IMR-90 (cell line): ENCODE measurements around the gene HMX2. TPM values are rescaled to one million over a fixed set of nuclear protein-coding genes. Genes with fewer than 3 reads are reported as not detected.

Source experiments
- ATAC-seq: fragments of 200-7000 bp; cut with Tn5 transposase; 2 replicates; pipeline ENCODE4 v1.9.1; 2020; ENCODE audit warnings: low read depth, mild to moderate bottlenecking, moderate library complexity
- BruUV-seq: library from RNA; stranded (reverse); fragments of 400-500 nt; replicated peaks from 2 replicates; lab custom pipeline; 2021; lab: Mats Ljungman, UMichigan
- CTCF ChIA-PET: fragments of 300-600 bp; formaldehyde crosslinking; extraction: SDS; loops from one replicate; lab custom pipeline; 2021; ENCODE audit warnings: antibody characterized with exemption; lab: Yijun Ruan, JAX
- POLR2A ChIA-PET: fragments of 300-600 bp; sonication (Branson Sonifier 250); formaldehyde crosslinking; loops from one replicate; lab custom pipeline; 2022; ENCODE audit warnings: antibody characterized with exemption; ENCODE audit not compliant: unreplicated experiment; lab: Charles Lee
- DNase-seq: peaks from one replicate; pipeline ENCODE4 v3.0.0; 2013
- H2AFZ ChIP-seq: replicated peaks from 2 replicates; pipeline ENCODE3; 2013; ENCODE audit warnings: low read length, mild to moderate bottlenecking; ENCODE audit not compliant: poor library complexity
- H2AK5ac ChIP-seq: 2 replicates; pipeline ENCODE4 v1.6.1; 2013; ENCODE audit warnings: low read depth, low read length, inconsistent platforms
- H2AK9ac ChIP-seq: replicated peaks from 2 replicates; pipeline ENCODE3; 2013; ENCODE audit warnings: mild to moderate bottlenecking, low read depth, low read length, moderate library complexity; ENCODE audit not compliant: poor library complexity
- H2BK120ac ChIP-seq: 2 replicates; pipeline ENCODE4 v1.6.1; 2013; ENCODE audit warnings: low read depth, low read length, inconsistent platforms
- H2BK15ac ChIP-seq: 3 replicates; pipeline ENCODE4 v1.6.1; 2013; ENCODE audit warnings: low read depth, low read length, inconsistent platforms
- H2BK20ac ChIP-seq: 2 replicates; pipeline ENCODE4 v1.6.1; 2013; ENCODE audit warnings: low read depth, mild to moderate bottlenecking, inconsistent platforms, low read length, moderate library complexity
- H2BK5ac ChIP-seq: 2 replicates; pipeline ENCODE4 v1.6.1; 2013; ENCODE audit warnings: mild to moderate bottlenecking, low read depth, low read length, inconsistent platforms; ENCODE audit not compliant: poor library complexity, severe bottlenecking
- H3K14ac ChIP-seq: replicated peaks from 2 replicates; pipeline ENCODE4 v1.6.1; 2013; ENCODE audit warnings: low read depth, low read length, inconsistent platforms
- H3K18ac ChIP-seq: 2 replicates; pipeline ENCODE4 v1.6.1; 2013; ENCODE audit warnings: low read depth, low read length, control low read depth
- H3K23ac ChIP-seq: 2 replicates; pipeline ENCODE4 v1.6.1; 2013; ENCODE audit warnings: low read depth, low read length, inconsistent platforms
- H3K27ac ChIP-seq: 2 replicates; pipeline ENCODE4 v1.5.1; 2013; ENCODE audit warnings: mild to moderate bottlenecking, control low read depth, low read length; ENCODE audit not compliant: insufficient read depth
- H3K27me3 ChIP-seq: 2 replicates; pipeline ENCODE4 v1.6.1; 2013; ENCODE audit warnings: low read length; ENCODE audit not compliant: control insufficient read depth, insufficient read depth
- H3K36me3 ChIP-seq: 2 replicates; pipeline ENCODE4 v1.6.1; 2013; ENCODE audit warnings: low read length, mixed read lengths; ENCODE audit not compliant: control insufficient read depth, insufficient read depth
- H3K4ac ChIP-seq: 2 replicates; pipeline ENCODE4 v1.6.1; 2013; ENCODE audit warnings: low read depth, low read length, inconsistent platforms
- H3K4me1 ChIP-seq: 2 replicates; pipeline ENCODE4 v1.6.1; 2013; ENCODE audit warnings: low read length, mixed read lengths; ENCODE audit not compliant: control insufficient read depth, insufficient read depth
- H3K4me2 ChIP-seq: 2 replicates; pipeline ENCODE4 v1.6.1; 2013; ENCODE audit warnings: low read depth, mild to moderate bottlenecking, control low read depth, low read length, moderate library complexity
- H3K4me3 ChIP-seq: 2 replicates; pipeline ENCODE4 v1.5.1; 2013; ENCODE audit warnings: low read depth, mild to moderate bottlenecking, control low read depth, low read length, moderate library complexity; ENCODE audit not compliant: insufficient read depth
- H3K56ac ChIP-seq: 2 replicates; pipeline ENCODE4 v1.6.1; 2013; ENCODE audit warnings: low read length, inconsistent platforms; ENCODE audit not compliant: insufficient read depth; ENCODE audit errors: extremely low read depth
- H3K79me1 ChIP-seq, 2 experiments: 2 replicates each; pipeline ENCODE4 v1.6.1; 2013; ENCODE audit warnings: low read length in 2 of 2, inconsistent platforms in 1 of 2, low read depth in 1 of 2
- H3K9ac ChIP-seq: 2 replicates; pipeline ENCODE4 v1.6.1; 2013; ENCODE audit warnings: low read depth, low read length, control low read depth
- H3K9me1 ChIP-seq: 2 replicates; pipeline ENCODE4 v1.6.1; 2013; ENCODE audit warnings: low read length, inconsistent platforms; ENCODE audit not compliant: insufficient read depth
- H3K9me3 ChIP-seq: 2 replicates; pipeline ENCODE4 v1.6.1; 2013; ENCODE audit warnings: low read length; ENCODE audit not compliant: control insufficient read depth, insufficient read depth
- H4K20me1 ChIP-seq: 2 replicates; pipeline ENCODE4 v1.6.1; 2013; ENCODE audit warnings: low read length, inconsistent platforms; ENCODE audit not compliant: insufficient read depth
- H4K5ac ChIP-seq: 2 replicates; pipeline ENCODE4 v1.6.1; 2013; ENCODE audit warnings: mild to moderate bottlenecking, low read depth, low read length, control low read depth
- H4K8ac ChIP-seq, 2 experiments: 2 replicates each; pipeline ENCODE4 v1.6.1; 2013; ENCODE audit warnings: low read depth in 2 of 2, low read length in 2 of 2, control low read depth in 1 of 2, inconsistent platforms in 1 of 2
- H4K91ac ChIP-seq: 2 replicates; pipeline ENCODE4 v1.6.1; 2013; ENCODE audit warnings: low read depth, low read length, inconsistent platforms; ENCODE audit not compliant: insufficient read depth
- BHLHE40 ChIP-seq: fragments of 150-350 bp; IDR thresholded peaks from 2 replicates; pipeline ENCODE4 v1.6.1; 2016; ENCODE audit warnings: mild to moderate bottlenecking, low read depth, low read length
- CEBPB ChIP-seq: IDR thresholded peaks from 2 replicates; pipeline ENCODE4 v1.6.1; 2012; ENCODE audit warnings: low read depth, low read length, improper control_type of control experiment
- CHD1 ChIP-seq: IDR thresholded peaks from 2 replicates; pipeline ENCODE4 v1.6.1; 2012; ENCODE audit warnings: low read depth, low read length, improper control_type of control experiment
- FOS ChIP-seq: fragments of 150-350 bp; IDR thresholded peaks from 2 replicates; pipeline ENCODE4 v1.6.1; 2016; ENCODE audit warnings: low read depth, low read length
- MAFK ChIP-seq: IDR thresholded peaks from 2 replicates; pipeline ENCODE4 v1.6.1; 2012; ENCODE audit warnings: low read depth, low read length, improper control_type of control experiment
- MAZ ChIP-seq: IDR thresholded peaks from 2 replicates; pipeline ENCODE4 v1.6.1; 2012; ENCODE audit warnings: low read depth, mild to moderate bottlenecking, low read length, improper control_type of control experiment, moderate library complexity, borderline replicate concordance
- MXI1 ChIP-seq: IDR thresholded peaks from 2 replicates; pipeline ENCODE4 v1.6.1; 2012; ENCODE audit warnings: low read depth, mild to moderate bottlenecking, low read length, moderate library complexity, borderline replicate concordance
- NFE2L2 ChIP-seq: fragments of 150-350 bp; IDR thresholded peaks from 2 replicates; pipeline ENCODE4 v1.6.1; 2016; ENCODE audit warnings: low read depth, mild to moderate bottlenecking, low read length
- POLR2A ChIP-seq: IDR thresholded peaks from 2 replicates; pipeline ENCODE4 v1.6.1; 2012; ENCODE audit warnings: mild to moderate bottlenecking, low read depth, low read length
- RAD21 ChIP-seq: IDR thresholded peaks from 2 replicates; pipeline ENCODE4 v1.6.1; 2012; ENCODE audit warnings: low read length, improper control_type of control experiment
- RCOR1 ChIP-seq: IDR thresholded peaks from 2 replicates; pipeline ENCODE4 v1.6.1; 2012; ENCODE audit warnings: mild to moderate bottlenecking, low read length, improper control_type of control experiment; ENCODE audit not compliant: insufficient replicate concordance
- RFX5 ChIP-seq: IDR thresholded peaks from 2 replicates; pipeline ENCODE4 v1.8.0; 2012; ENCODE audit warnings: low read depth, mild to moderate bottlenecking, low read length, moderate library complexity
- SMC3 ChIP-seq: fragments of 150-350 bp; IDR thresholded peaks from 2 replicates; pipeline ENCODE4 v1.6.1; 2016; ENCODE audit warnings: low read depth, mild to moderate bottlenecking, antibody characterized with exemption, low read length, moderate library complexity
- whole genome bisulfite sequencing, 2 experiments: methylation state at CpG; one replicate each; pipeline versions ENCODE4 v1.1.5 to v1.1.7; 2013; ENCODE audit warnings: missing lambda C conversion rate in 2 of 2; ENCODE audit not compliant: insufficient read length in 1 of 2; ENCODE audit errors: extremely low coverage in 2 of 2; 5-methylcytosine and 5-hydroxymethylcytosine counted together
- dilution Hi-C: fragments of 300-500 bp; cut with HindIII; formaldehyde crosslinking; loops from one replicate; pipeline ENCODE4 v1.14.3; 2018; ENCODE audit warnings: low sequenced_read_pairs; ENCODE audit not compliant: unreplicated experiment
- in situ Hi-C: fragments of 300-500 bp; cut with MboI; formaldehyde crosslinking; loops from 3 replicates; pipeline ENCODE4 v1.14.3; 2019; ENCODE audit warnings: low sequenced_read_pairs, inconsistent platforms, mixed read lengths
- intact Hi-C: fragments of 100-400 bp; cut with micrococcal nuclease; formaldehyde crosslinking; loops from 2 replicates; pipeline ENCODE4 v1.10.0; 2022
- polyA plus RNA-seq, 3 experiments: library from polyadenylated mRNA; depleted of rRNA; stranded (reverse); fragments of >200 nt; gene quantifications; 2 replicates each; pipeline ENCODE4 v1.2.3, GENCODE V29; 2012; ENCODE audit warnings: low replicate concordance in 1 of 3
- total RNA-seq: library from RNA; depleted of rRNA; stranded (reverse); fragments of >200 nt; gene quantifications from 2 replicates; pipeline ENCODE4 v1.2.3, GENCODE V29; 2012
- TF ChIP-seq, protein P1 (sequence below): conservative IDR thresholded peaks from 2 replicates; pipeline ENCODE4 v1.5.1; 2012; ENCODE audit warnings: mild to moderate bottlenecking, low read depth, low read length, improper control_type of control experiment
- TF ChIP-seq, protein P2 (sequence below): fragments of 150-350 bp; IDR thresholded peaks from 2 replicates; pipeline ENCODE4 v1.6.1; 2016; ENCODE audit warnings: low read depth, mild to moderate bottlenecking, low read length, moderate library complexity, borderline replicate concordance
- TF ChIP-seq, protein P3 (sequence below): fragments of 150-350 bp; IDR thresholded peaks from 2 replicates; pipeline ENCODE4 v1.6.1; 2017; ENCODE audit warnings: mild to moderate bottlenecking, antibody characterized with exemption, low read length, low read depth

The HMX2 gene
- total and polyA plus RNA-seq, 2 of the 4 experiments (the other 2 are of a cell fraction): not detected

DNA sequence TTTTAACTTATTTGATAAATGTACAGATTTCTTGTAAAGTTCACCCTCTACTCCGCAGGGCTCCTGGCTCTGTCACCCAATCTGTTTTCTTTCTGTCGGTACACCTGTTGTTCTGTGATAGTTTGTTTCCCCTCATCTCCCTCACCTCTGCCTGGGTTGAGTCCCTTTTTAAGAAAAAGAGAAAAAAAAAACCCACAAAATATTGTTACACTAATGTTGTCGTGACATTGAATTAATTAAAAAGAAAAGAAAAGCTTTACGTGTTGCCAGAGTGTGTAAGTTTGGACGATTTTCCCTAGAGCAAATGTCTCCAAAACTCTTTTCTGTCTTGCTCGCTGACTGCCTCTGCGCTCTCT lies 8.8 kb upstream of the HMX2 start:
- Histone ChIP-seq H3K9ac (no peak overlapping the region), H3K4ac (no peak overlapping the region), H3K23ac (no peak overlapping the region), H2AK9ac (no peak overlapping the region), H3K27me3 (peaks cover 98% of the 10 kb centered on the region), H3K9me3 (peaks cover 4% of the 10 kb centered on the region), H3K4me1 (peaks cover 2% of the 10 kb centered on the region; the same call in 1 of the 2 replicates), H3K56ac (no peak overlapping the region), H2AFZ (peak overlapping the region; percentile 36), H2BK15ac (no peak overlapping the region), H3K14ac (no peak overlapping the region), H2AK5ac (no peak overlapping the region), H2BK20ac (no peak overlapping the region), H3K9me1 (no peaks in the 10 kb centered on the region), H3K27ac (no peak overlapping the region), H3K36me3 (no peaks in the 10 kb centered on the region), H4K8ac (no peak overlapping the region), H4K91ac (no peak overlapping the region), H3K4me3 (no peak overlapping the region), H4K5ac (no peak overlapping the region), H3K4me2 (no peak overlapping the region; the same call in 1 of the 2 replicates), H2BK120ac (no peak overlapping the region), H3K18ac (no peak overlapping the region), H4K20me1 (0 out of 2 replicates have a peak, but pooled peaks cover 3% of the 10 kb centered on the region), H3K79me1 (no peaks in the 10 kb centered on the region), H2BK5ac (no peak overlapping the region)
- intact Hi-C loops (no loop called here), dilution Hi-C loops (no loop called here), in situ Hi-C loops (loop anchor here (10.0 to 25.0 kb wide), 2 partner anchors 826 to 1248 kb away; no protein-coding TSS in a partner anchor)
- ChIA-PET POLR2A (no interaction called here), CTCF (no interaction called here)
- no peak for DNase-seq
- no CpG with 5 or more reads among the region's 7 CpGs for WGBS, 2 experiments
- ATAC-seq: no peak
- TF ChIP-seq MAFK (no peak), CEBPB (no peak), POLR2A (no peak), MAZ (no peak), FOS (no peak), SMC3 (no peak), RAD21 (no peak), MXI1 (no peak), CHD1 (no peak), RCOR1 (no peak), RFX5 (no peak), NFE2L2 (no peak), BHLHE40 (no peak)
- TF ChIP-seq, protein P1, sequence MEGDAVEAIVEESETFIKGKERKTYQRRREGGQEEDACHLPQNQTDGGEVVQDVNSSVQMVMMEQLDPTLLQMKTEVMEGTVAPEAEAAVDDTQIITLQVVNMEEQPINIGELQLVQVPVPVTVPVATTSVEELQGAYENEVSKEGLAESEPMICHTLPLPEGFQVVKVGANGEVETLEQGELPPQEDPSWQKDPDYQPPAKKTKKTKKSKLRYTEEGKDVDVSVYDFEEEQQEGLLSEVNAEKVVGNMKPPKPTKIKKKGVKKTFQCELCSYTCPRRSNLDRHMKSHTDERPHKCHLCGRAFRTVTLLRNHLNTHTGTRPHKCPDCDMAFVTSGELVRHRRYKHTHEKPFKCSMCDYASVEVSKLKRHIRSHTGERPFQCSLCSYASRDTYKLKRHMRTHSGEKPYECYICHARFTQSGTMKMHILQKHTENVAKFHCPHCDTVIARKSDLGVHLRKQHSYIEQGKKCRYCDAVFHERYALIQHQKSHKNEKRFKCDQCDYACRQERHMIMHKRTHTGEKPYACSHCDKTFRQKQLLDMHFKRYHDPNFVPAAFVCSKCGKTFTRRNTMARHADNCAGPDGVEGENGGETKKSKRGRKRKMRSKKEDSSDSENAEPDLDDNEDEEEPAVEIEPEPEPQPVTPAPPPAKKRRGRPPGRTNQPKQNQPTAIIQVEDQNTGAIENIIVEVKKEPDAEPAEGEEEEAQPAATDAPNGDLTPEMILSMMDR: no peak
- TF ChIP-seq, protein P2, sequence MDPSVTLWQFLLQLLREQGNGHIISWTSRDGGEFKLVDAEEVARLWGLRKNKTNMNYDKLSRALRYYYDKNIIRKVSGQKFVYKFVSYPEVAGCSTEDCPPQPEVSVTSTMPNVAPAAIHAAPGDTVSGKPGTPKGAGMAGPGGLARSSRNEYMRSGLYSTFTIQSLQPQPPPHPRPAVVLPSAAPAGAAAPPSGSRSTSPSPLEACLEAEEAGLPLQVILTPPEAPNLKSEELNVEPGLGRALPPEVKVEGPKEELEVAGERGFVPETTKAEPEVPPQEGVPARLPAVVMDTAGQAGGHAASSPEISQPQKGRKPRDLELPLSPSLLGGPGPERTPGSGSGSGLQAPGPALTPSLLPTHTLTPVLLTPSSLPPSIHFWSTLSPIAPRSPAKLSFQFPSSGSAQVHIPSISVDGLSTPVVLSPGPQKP: no peak
- TF ChIP-seq, protein P3, sequence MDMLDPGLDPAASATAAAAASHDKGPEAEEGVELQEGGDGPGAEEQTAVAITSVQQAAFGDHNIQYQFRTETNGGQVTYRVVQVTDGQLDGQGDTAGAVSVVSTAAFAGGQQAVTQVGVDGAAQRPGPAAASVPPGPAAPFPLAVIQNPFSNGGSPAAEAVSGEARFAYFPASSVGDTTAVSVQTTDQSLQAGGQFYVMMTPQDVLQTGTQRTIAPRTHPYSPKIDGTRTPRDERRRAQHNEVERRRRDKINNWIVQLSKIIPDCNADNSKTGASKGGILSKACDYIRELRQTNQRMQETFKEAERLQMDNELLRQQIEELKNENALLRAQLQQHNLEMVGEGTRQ: no peak
- no TSS peak for BruUV-seq
